ENCODE measurements around the gene CELF6.

Gene CELF6

DNA sequence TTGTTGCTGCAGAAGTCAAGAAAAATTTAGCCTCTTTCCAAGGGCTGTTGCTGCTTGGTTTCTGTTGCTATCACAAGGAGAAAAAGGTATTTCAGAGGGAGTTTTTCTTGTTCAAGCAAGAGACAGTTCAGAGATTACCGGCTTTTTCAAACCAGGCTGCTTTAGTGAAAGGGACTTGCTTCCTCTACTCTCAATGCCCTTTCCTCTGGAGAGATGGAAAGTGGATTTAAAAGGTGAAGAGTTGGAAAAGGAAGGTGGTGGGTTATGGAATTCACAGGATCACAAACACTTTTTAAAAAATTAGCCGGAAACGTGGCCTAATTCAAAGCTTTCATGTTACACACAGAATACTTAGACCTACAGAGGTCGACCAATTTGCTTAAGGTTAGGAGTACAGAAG is 48.7 kb downstream of the CELF6 start:
- no peak for DNase-seq

DNA sequence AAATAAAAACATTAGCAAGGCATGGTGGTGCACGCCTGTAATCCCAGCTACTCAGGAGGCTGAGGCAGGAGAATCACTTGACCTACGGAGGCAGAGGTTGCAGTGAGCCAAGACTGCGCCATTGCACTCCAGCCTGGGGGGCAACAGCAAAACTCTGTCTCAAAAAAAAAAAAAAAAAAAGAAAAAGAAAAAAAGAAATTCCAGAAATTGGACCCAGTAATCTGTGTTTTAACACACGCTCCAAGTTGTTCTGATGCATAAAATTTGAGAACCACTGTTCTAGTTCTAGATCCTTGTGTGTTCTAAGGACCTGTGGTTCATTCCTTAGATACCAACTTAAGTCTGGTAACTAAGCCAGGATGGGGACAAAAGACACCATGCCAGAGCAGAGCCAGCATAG is 50.2 kb downstream of the CELF6 start:
- DNase-seq, result no peak

DNA sequence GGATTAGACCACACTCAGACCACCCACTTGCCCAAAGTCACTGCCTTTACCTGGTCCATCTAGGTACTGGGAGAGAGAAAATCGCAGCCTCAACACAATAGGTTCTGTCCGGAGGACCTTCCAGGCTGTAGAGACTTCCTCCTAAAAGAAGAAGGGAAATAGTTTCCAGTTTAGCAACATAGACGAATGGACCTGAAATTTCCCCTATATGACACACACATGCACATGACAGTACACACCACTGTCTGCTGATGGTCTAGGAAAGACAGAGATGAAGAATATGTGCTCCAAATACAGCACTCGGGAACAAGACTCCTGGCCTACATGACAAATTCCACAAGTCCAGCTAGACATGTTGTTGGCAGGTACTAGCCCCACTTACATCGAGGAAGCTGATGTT is 54.9 kb downstream of the CELF6 start:
- DNase-seq, result no peak

DNA sequence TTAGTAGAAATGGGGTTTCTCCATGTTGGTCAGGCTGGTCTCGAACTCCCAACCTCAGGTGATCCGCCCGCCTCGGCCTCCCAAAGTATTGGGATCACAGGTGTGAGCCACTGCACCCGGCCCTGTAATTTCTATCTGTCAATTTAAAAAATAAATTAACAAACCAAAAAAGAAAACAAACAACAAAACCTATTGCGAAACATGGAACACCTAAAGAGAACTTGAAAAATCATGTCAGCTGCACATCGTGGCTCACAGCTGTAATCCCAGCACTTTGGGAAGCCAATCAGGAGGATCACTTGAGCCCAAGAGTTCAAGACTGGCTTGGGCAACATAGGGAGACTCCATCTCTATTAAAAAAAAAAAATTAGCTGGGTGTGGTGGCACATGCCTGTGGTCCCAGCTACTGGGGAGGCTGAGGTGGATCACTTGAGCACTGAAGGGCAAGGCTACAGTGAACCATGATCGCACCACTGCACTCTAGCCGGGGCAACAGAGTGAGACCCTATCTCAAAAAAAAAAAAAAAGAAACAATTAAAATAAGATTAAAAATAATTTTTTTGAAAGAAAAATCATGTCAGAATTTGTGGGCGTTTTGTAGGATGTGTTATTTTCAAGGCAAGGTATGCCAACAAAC is 67.2 kb downstream of the CELF6 start:
- DNase-seq, result no peak

DNA sequence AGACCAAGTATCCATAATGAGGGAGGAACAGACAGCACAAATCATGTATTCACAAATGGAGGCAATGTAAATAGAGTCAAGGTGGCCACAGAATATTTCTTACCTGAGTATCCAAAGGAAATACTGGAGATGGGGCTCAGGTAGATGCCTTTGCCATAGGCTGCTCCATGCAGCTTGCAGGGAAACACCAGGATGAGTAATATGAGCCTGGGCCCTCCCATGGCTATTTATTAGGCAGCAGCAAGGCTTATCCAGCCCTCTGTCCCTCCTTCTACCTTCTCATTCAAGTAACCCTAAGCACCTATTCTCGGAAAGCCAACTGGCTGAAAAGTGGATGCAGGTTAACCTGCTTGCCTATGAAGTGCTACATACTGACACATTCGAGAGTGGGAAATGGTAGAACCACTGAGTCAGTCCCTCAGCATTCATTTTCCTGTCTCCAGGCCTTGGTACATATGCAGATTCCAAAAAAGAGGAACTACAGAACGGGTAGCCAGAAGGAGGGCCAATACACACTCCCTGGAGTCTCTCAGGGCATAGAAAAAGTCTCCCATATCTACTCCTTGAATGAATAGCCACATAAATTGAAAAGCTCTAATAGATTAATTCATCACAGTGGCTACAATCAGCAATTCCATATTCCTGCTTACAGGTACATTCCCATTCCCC is 70.7 kb downstream of the CELF6 start:
- DNase-seq, result no peak

DNA sequence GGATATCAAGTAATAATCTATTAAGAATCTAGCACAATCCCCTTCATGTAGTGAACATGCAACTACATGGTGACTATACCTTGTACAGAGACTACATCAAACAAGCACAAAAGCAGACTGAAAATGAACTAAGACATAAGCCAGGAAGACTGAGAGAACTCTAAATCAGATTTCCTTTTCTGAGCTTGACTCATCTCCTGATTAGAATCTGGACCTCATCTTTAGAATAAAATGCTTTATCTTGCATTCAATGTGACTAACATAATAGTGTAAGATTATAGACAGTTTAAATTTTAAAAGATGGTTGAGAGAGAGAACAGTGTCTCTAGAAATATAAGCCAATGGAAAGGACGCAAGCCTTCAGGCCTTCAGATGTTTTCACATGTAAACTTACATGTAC is 71.4 kb downstream of the CELF6 start:
- DNase-seq, result no peak

DNA sequence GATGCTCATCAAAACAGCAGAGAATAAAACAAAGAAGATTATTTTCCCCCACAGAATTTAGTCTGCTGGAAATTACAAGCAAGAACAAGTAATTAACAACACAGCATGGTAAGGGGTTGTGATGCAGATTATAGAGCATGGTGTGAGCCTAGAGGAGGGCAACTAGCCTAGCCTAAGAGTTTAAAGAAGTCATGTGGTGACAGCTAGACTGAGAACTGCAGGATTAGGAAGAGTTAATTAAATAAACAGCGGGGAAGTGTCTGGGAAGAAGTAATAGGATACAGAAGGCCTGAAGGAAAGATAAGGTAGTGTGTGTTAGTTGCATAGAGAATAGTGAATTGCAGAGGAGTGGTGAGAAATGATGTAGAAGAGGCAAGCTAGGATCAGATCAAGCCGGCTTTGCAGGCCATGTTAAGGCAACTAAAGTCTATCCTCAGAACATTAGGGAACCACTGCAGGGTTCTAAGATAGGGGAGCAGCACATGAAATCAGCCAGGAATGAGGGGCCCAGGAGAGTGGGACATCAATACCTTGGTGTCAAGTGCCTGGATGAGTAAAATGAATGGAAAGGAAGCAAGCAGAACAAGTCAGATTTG is 77.1 kb downstream of the CELF6 start:
- no peak for DNase-seq

DNA sequence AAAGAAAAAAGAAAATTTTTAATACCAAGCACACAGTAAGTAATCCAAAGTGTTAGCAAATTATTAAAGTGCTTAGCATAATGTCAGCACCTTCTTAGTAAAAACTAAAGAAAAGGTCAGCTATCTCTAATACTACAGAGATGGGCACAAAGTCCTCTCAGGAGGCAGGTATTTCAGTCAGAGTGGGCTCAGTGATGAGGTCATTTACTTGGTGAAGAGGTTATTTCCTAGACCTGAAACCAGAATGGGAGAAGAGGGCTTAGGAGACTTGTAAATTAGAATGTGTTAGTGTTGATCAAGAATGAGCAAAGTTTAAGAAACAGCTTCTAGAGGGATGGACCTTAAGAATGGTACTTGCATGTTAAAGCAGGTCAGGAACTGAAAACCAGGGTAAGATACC is 80.3 kb downstream of the CELF6 start:
- DNase-seq, result no peak

DNA sequence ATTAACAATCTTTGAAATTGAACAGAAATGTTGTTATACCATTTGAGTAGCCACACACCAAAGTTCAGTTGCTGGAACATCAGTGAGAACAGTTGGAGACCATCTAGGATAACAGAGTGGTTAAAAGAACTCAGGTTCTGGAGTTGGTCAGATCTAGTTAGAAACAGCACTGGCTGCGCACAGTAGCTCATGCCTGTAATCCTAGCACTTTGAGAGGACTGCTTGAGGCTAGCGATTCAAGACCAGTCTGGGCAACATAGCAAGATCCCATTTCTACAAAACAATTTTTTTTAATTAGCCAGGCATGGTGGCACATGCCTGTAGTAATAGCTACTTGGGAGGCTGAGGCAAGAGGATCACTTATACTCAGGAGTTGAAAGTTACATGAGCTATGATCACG is 81.4 kb downstream of the CELF6 start:
- no peak for DNase-seq

DNA sequence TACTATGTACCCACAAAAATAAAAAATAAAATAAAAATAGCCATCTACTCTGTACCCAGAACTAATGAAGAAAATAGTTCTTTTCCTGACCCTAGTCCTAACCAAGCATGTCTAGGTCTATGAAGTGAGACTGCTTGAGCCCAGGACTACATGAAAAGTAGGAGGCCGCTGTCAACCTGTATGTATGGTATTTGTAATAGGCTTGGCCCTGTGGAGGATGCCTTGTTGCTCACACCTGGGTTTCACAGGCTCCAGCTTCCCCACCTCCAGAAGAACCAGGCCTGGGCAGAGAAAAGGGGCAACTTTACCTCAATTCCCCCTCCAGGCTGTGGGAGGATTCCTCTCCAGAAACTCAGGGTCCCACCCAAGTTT is 82.1 kb downstream of the CELF6 start:
- peak in 1 of 5 donors; percentile 13 for DNase-seq

DNA sequence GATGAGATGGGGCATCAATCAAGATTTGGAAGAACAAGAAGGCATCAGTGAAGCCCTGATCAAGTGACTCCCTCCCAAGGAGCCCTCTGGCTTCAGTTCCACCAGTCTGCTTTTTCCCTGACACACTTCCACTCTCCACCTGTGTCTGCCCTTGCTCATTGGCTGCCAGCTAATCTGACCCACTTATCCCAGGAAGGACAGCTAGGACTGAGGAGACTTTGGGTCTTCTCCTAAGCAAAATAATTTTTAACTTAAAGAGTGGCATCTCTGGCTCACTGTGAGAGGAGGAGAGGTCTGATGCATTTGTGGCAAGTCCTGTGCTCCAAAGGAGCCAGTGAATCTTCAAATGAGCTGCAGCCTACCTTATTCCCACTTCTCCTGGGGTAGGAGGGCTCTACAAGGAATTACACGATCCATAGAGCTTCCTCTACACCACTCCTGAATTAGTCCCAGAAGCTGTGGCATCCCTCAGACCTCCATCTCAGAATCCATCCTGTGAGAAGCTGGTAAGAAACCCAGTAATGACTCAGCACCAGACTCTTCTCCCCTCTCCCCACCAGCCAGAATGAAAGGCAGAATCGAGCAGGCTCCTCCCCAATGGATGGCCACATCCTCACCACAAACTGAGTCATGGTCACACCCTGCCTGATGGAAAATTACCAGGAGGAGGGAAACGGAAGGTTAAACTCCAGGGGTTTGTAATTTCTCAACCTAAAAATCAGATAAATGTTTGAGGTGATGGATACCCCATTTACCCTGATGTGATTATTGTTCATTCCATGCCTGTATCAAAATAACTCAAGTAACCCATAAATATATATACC is 82.7 kb downstream of the CELF6 start:
- peak in 2 of 5 donors; percentile 10 to 93 for DNase-seq

DNA sequence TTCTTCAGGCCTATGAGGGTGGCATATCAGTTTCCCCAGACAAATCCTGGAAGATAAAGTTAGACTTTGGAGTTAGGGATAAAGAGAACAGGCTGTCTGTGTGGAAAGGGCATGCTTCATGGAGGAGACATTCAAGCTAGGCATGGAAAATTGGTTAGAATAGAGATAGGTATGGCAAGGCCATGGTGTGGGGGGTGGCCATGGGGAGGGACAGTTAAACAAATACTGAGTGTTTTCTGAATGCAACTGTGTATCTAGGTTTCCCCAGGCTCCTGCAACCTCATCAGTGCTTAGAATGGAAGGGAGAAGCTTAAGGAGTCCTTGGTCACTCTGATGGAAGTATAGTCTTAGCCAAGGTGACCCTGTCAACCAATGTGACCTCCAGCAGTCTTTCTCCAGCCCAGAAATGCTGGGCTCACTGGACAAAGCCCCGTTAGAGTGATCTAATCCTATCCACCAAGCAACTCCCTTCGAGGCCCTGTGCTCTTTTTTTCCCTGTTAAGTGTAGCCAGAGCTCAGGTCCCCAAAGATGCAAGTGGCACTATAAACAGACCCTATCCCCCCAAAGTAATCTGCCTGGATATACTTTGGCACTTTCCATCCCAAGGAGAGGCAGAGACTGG is 83.5 kb downstream of the CELF6 start:
- no peak for DNase-seq

DNA sequence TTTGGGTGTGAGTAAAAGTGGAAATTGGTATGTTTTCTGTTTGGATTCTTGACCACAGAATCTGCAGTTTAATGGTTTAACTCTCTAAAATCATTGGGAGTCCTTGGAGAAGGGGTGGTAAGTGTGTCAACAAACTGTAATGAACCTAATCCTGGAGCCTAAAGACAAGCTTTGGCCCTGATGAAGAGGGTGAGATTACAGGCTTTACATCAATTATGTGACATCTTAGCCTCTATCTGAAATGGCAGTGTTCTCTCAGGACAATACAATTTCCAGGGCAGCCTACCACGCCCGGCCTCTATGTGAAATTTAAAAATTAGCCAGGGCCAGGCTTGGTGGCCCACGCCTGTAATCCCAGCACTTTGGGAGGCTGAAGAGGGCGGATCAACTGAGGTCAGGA is 84.7 kb downstream of the CELF6 start:
- DNase-seq, result no peak

Data from T-helper 1 cell (primary cell).